ENCODE measurements around the gene ALDH4A1. TPM values are rescaled to one million over a fixed set of nuclear protein-coding genes. Genes with fewer than 3 reads are reported as not detected.

The ALDH4A1 gene
- total RNA-seq, 1 experiment from 2014 or later: 26.1 TPM

- H3K9me3 Mint-ChIP-seq: peaks cover 15 to 27% of the 10 kb centered on the region in 2 experiments
- Histone ChIP-seq H2AK5ac (ENCODE audit: insufficient read length, low read length) (no peak overlapping the region), H3K9me3 (ENCODE audit: control insufficient read depth, low read depth, low read length) (no peaks in the 10 kb centered on the region), H4K8ac (replicated peaks; ENCODE audit: insufficient read length, low read depth, low read length) (peak overlapping the region; percentile 51), H4K20me1 (ENCODE audit: control insufficient read depth, insufficient read depth, insufficient read length) (no peaks in the 10 kb centered on the region), H3K4ac (ENCODE audit: low read depth, low read length) (no peak overlapping the region), H2BK15ac (ENCODE audit: low read depth, low read length) (no peak overlapping the region), H2AFZ (ENCODE audit: low read length) (no peak overlapping the region), H3T11ph (ENCODE audit: low read length) (no peak overlapping the region), H3K4me2 (ENCODE audit: insufficient read depth, insufficient read length, low read length) (no peak overlapping the region), H3K4me1 (ENCODE audit: insufficient read depth, low read length) (no peaks in the 10 kb centered on the region), H3K27me3 (ENCODE audit: insufficient read depth, low read length) (no peaks in the 10 kb centered on the region; the same call in 1 of the 2 replicates), H4K5ac (ENCODE audit: insufficient read length, low read depth, low read length) (no peak overlapping the region), H3K18ac (ENCODE audit: insufficient read length, low read depth, low read length) (no peak overlapping the region), H3K9ac (ENCODE audit: extremely low read depth, insufficient read length, low read length) (no peak overlapping the region), H3K23me2 (ENCODE audit: insufficient read length, low read depth, low read length, poor library complexity, severe bottlenecking) (no peaks in the 10 kb centered on the region), H3K56ac (ENCODE audit: insufficient read length, low read depth, low read length) (no peak overlapping the region), H2BK20ac (ENCODE audit: low read depth, low read length, poor library complexity, severe bottlenecking) (no peak overlapping the region), H3K27ac (ENCODE audit: insufficient read length, low read depth, low read length) (no peak overlapping the region), H3K23ac (ENCODE audit: insufficient read length, low read depth, low read length) (no peak overlapping the region), H3K79me2 (ENCODE audit: insufficient read depth, low read length) (no peaks in the 10 kb centered on the region), H2BK12ac (ENCODE audit: insufficient read length, low read depth, low read length) (no peak overlapping the region), H2BK120ac (ENCODE audit: low read depth, low read length, poor library complexity, severe bottlenecking) (no peak overlapping the region), H3K14ac (ENCODE audit: insufficient read depth, low read length) (no peak overlapping the region; the same call in 1 of the 2 replicates), H3K79me1 (ENCODE audit: insufficient read depth, low read depth, low read length, poor library complexity, severe bottlenecking) (no peaks in the 10 kb centered on the region), H4K91ac (ENCODE audit: insufficient read length, low read depth, low read length) (no peak overlapping the region), H2BK5ac (ENCODE audit: insufficient read length, low read length) (no peak overlapping the region)
- TF ChIP-seq CTCF (conservative IDR thresholded peaks at IDR 0.05): no peak
- WGBS (ENCODE audit: extremely low coverage, insufficient read length, low lambda C conversion rate): no CpG with 5 or more reads among the region's 6 CpGs
- DNase-seq: no peak
- peaks cover 57% of the 10 kb centered on the region for H3K27me3 Mint-ChIP-seq (ENCODE audit: low read depth)
- H3K36me3 Mint-ChIP-seq (ENCODE audit: insufficient read depth in 1 of 3, low read depth in 3 of 3): peaks cover 1 to 6% (median 4%) of the 10 kb centered on the region in 3 experiments; a peak in 4 of 7 replicates
- peaks cover 7 to 16% of the 10 kb centered on the region in 2 experiments for H3K4me1 Mint-ChIP-seq
- no peak overlapping the region for H3K4me3 Mint-ChIP-seq
- no peak overlapping the region for H3K27ac Mint-ChIP-seq
Measured at GRCh38 chr1:18823438-18823837, 78.9 kb downstream of the ALDH4A1 start.

Small RNA genes lying within 50 kb of the gene (microRNA-seq; reads per million reads assigned to microRNA genes)
- gene MIR1290 (ENCODE audit: borderline microRNAs expressed) (not detected), gene MIR4695 (ENCODE audit: borderline microRNAs expressed) (not detected)

Other genes with a start within 250 kb of the ALDH4A1 start
- not detected in 2 replicates for gene TAS1R2, start 42.9 kb downstream of the ALDH4A1 start, total RNA-seq (2021)
- gene IFFO2, start 54.1 kb upstream of the ALDH4A1 start, total RNA-seq (2021): 3.6 and 6.1 TPM in 2 replicates